Activated T-helper 1 cell treated with anti-CD3 and anti-CD28 coated beads, Interleukin-2, amount 50 U/mL, for 16 hours (primary cell): ENCODE measurements around the gene DES.

ENCODE experiments used
- DNase-seq, 2 donors: peaks; one replicate each; pipeline ENCODE4 v3.0.0-alpha.2; 2020; ENCODE audit warnings: low read depth in 1 of 2, low spot score in 1 of 2

DES gene

GRCh38 chr2:219472629-219473187 lies 54.5 kb downstream of the DES start:
- DNase-seq = no peak

DNA sequence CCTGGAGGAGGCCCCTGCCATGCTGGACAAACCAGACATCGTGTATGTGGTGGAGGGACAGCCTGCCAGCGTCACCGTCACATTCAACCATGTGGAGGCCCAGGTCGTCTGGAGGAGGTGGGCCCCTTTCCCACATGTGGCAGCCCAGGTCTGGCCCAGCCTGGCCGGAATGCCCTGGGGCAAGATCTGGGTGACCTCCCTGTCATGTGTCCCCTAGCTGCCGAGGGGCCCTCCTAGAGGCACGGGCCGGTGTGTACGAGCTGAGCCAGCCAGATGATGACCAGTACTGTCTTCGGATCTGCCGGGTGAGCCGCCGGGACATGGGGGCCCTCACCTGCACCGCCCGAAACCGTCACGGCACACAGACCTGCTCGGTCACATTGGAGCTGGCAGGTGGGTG lies 55.3 kb downstream of the DES start:
- DNase-seq = no peak

DNA sequence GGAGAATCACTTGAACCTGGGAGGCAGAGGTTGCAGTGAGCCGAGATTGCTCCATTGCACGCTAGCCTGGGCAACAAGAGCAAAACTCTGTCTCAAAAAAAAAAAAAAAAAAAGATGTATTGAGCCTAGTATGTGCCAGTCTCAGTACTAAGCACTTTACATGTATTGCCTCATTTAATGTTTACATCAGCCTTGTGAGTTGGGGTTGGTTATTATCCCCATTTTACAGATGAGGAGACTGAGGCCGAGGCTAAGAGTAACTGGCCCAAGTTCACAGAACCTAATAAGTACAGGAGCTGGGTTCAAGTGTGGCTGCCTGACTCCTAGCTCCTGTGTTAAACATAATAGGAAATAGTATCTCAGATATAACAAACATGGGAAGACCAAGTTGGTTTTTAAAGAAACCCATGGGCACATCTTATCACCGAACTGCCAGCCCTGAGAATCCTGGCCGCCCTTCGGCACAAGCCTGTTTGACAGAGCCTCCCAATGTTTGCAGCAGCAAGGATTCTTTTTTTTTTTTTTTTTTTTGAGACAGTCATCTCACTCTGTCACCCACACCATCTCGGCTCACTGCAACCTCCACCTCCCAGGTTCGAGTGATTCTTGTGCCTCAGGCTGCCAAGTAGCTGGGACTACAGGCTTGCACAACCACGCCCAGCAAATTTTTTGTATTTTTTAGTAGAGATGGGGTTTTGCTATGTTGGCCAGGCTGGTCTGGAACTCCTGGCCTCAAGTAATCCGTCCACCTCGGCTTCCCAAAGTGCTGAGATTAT lies 56.3 kb downstream of the DES start:
- no peak for DNase-seq

GRCh38 chr2:219475278-219475677 lies 57.1 kb downstream of the DES start:
- no peak for DNase-seq

- DNase-seq = peak in 1 of 2 donors; percentile 35
Measured at GRCh38 chr2:219475697-219476651, 57.8 kb downstream of the DES start.
